ENCODE data around the gene RCAN3. TPM values are rescaled to one million over a fixed set of nuclear protein-coding genes. Genes with fewer than 3 reads are reported as not detected.

Gene RCAN3
- total and polyA plus RNA-seq, 10 of the 15 experiments (the other 5 are each of a cell fraction or from before 2014, with no cell fraction given) = 0.02 to 0.46 (median 0.06) TPM; not detected in 3

DNA sequence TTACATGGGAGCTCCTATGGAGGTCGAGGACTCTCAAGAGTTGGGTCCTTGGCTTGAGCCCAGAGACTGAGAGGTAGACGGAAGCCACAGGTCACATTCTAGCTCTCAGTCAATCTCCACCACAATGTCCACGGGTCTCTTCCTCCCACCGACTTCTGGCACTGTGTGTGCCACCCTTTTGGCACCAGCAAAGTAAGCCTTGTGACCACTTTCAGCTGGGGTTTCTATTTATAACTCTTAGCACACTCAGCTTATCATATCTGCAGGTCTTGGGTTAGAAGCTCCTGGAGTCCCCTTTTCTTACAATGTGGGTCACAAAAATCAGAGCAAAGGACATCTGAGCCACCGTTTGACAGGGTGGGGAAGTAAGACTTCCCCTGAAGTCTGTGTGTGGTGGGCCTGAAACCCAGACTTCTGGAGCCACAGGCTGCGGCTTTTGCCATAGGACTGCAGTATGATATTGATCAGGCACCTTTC lies 81.6 kb downstream of the RCAN3 start:
- Histone ChIP-seq H3K36me3 (ENCODE audit: control insufficient read depth in 2 of 2, insufficient read depth in 2 of 2, low read length in 1 of 2) (no peaks in the 10 kb centered on the region), H3K79me2 (ENCODE audit: control insufficient read depth, insufficient read depth, low read length) (no peaks in the 10 kb centered on the region), H3K9ac (ENCODE audit: control insufficient read depth, insufficient read depth, low read length) (no peak overlapping the region), H3K27me3 (replicated peaks in 1 of 2; ENCODE audit: control insufficient read depth in 2 of 2, insufficient read depth in 2 of 2, low read length in 1 of 2) (peaks cover 0 to 5% of the 10 kb centered on the region in 2 experiments; a peak in 1 of 4 replicates), H3K4me1 (ENCODE audit: control insufficient read depth, insufficient read depth, low read length) (no peaks in the 10 kb centered on the region), H4K20me1 (ENCODE audit: control insufficient read depth, insufficient read depth) (no peaks in the 10 kb centered on the region), H3K27ac (ENCODE audit: control insufficient read depth, insufficient read depth) (no peak overlapping the region), H3K4me3 (no peak overlapping the region), H2AFZ (ENCODE audit: control insufficient read depth, low read depth, low read length) (no peak overlapping the region), H3K9me3 (replicated peaks; ENCODE audit: control insufficient read depth, insufficient read depth, low read length) (no peaks in the 10 kb centered on the region), H3K4me2 (ENCODE audit: control insufficient read depth, insufficient read depth) (no peak overlapping the region)
- ChIA-PET RAD21 (ENCODE audit: unreplicated experiment) (interaction anchor here (0.7 kb wide), 1 partner anchor 46 kb away, joined by 4 read pairs; no protein-coding TSS in a partner anchor), POLR2A (interaction anchor here (0.5 kb wide), 1 partner anchor 52 kb away, joined by 3 read pairs; no protein-coding TSS in a partner anchor), SMC1A (ENCODE audit: uncharacterized antibody, unreplicated experiment) (interaction anchor here (1.1 to 1.6 kb wide), 2 partner anchors 193 to 382 kb away, joined by 3 read pairs; no protein-coding TSS in a partner anchor), CTCF (interaction anchor here (1.0 kb wide), 1 partner anchor 43 kb away, joined by 5 read pairs; no protein-coding TSS in a partner anchor)
- DNase-seq (ENCODE audit: low read depth, low spot score) (no peak), FAIRE-seq (no peak), ATAC-seq (no peak; the same call in 2 of the 3 replicates)
- in situ Hi-C loops (cut with MboI) (no loop called here), intact Hi-C loops (cut with micrococcal nuclease; ENCODE audit: unreplicated experiment) (no loop called here)
- no TSS peak for BruUV-seq (replicated peaks)
- WGBS (ENCODE audit: insufficient coverage, insufficient replicate concordance, low lambda C conversion rate, missing lambda C conversion rate) = 10% methylated on average over 6 of the region's 6 CpGs
- TF ChIP-seq RUNX3 (IDR thresholded peaks at IDR 0.05; ENCODE audit: low read length) = 0 out of 2 replicates have a peak, but pooled peaks have one; percentile 7
- TF ChIP-seq SRF (IDR thresholded peaks at IDR 0.05; ENCODE audit: low read depth in 2 of 2, low read length in 2 of 2) = no peak
- no peak for TF ChIP-seq ZNF384 (IDR thresholded peaks at IDR 0.05; ENCODE audit: borderline replicate concordance, low read depth, low read length)
- no peak for TF ChIP-seq GATAD2B (conservative IDR thresholded peaks at IDR 0.05; ENCODE audit: low read depth)

DNA sequence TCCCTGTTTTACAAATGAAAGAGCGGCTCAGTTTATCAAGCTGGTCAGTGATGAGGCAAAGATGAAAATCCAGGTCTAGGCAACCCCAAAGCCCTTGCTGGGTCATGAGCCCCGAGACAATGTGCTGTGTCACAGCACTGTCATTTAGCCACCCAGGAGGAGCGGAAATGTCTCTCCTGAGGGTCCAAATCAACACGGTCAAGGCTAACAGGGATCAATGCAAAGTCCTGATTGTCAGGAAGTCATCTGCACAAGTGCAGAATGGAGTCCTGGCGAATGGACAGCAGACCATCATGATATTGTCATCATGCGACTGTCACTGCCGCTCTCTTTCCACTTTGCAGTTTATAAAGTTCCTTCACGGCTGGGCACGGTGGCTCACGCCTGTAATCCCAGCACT lies 83.5 kb downstream of the RCAN3 start:
- FAIRE-seq (no peak), ATAC-seq (no peak), DNase-seq (ENCODE audit: low read depth, low spot score) (no peak)
- Histone ChIP-seq H3K9ac (ENCODE audit: control insufficient read depth, insufficient read depth, low read length) (no peak overlapping the region), H3K36me3 (ENCODE audit: control insufficient read depth in 2 of 2, insufficient read depth in 2 of 2, low read length in 1 of 2) (no peaks in the 10 kb centered on the region), H3K4me3 (no peak overlapping the region), H3K27ac (ENCODE audit: control insufficient read depth, insufficient read depth) (no peak overlapping the region), H3K27me3 (replicated peaks in 1 of 2; ENCODE audit: control insufficient read depth in 2 of 2, insufficient read depth in 2 of 2, low read length in 1 of 2) (peaks cover 0 to 5% of the 10 kb centered on the region in 2 experiments; a peak in 1 of 4 replicates), H3K79me2 (ENCODE audit: control insufficient read depth, insufficient read depth, low read length) (no peaks in the 10 kb centered on the region), H3K9me3 (replicated peaks; ENCODE audit: control insufficient read depth, insufficient read depth, low read length) (no peaks in the 10 kb centered on the region), H4K20me1 (ENCODE audit: control insufficient read depth, insufficient read depth) (no peaks in the 10 kb centered on the region), H3K4me2 (ENCODE audit: control insufficient read depth, insufficient read depth) (no peak overlapping the region), H3K4me1 (ENCODE audit: control insufficient read depth, insufficient read depth, low read length) (no peaks in the 10 kb centered on the region), H2AFZ (ENCODE audit: control insufficient read depth, low read depth, low read length) (no peak overlapping the region)
- intact Hi-C loops (cut with micrococcal nuclease; ENCODE audit: unreplicated experiment) = loop anchor here (5.0 kb wide), 1 partner anchor 169 kb away; the partner anchor contains the start of gene NIPAL3
- in situ Hi-C loops (cut with MboI) = no loop called here
- POLR2A ChIA-PET = interaction anchor here (0.7 kb wide), 1 partner anchor 59 kb away, joined by 4 read pairs; no protein-coding TSS in a partner anchor
- SMC1A ChIA-PET (ENCODE audit: uncharacterized antibody, unreplicated experiment) = interaction anchor here (1.4 to 1.7 kb wide), 3 partner anchors 16 to 387 kb away, joined by 3 to 8 read pairs (median 5); no protein-coding TSS in a partner anchor
- RAD21 ChIA-PET (ENCODE audit: unreplicated experiment) = interaction anchor here (0.7 to 1.8 kb wide), 3 partner anchors 177 to 384 kb away, joined by 3 to 6 read pairs (median 5); no protein-coding TSS in a partner anchor
- BruUV-seq (replicated peaks) = no TSS peak
- CTCF ChIA-PET = interaction anchor here (0.7 to 3.2 kb wide), 23 partner anchors 7 to 1344 kb away, joined by 3 to 39 read pairs (median 7); partner anchors contain the start of gene NIPAL3
- 53% methylated on average over 10 of the region's 10 CpGs for WGBS (ENCODE audit: insufficient coverage, insufficient replicate concordance, low lambda C conversion rate, missing lambda C conversion rate)
- TF ChIP-seq YBX1 (IDR thresholded peaks at IDR 0.05) (no peak), NFXL1 (IDR thresholded peaks at IDR 0.05; ENCODE audit: borderline replicate concordance) (no peak), SREBF1 (IDR thresholded peaks at IDR 0.05; ENCODE audit: low read length) (no peak), ESRRA (IDR thresholded peaks at IDR 0.05; ENCODE audit: low read length) (no peak), WRNIP1 (IDR thresholded peaks at IDR 0.05; ENCODE audit: borderline replicate concordance, low read depth, low read length) (no peak)
- TF ChIP-seq, protein P1, sequence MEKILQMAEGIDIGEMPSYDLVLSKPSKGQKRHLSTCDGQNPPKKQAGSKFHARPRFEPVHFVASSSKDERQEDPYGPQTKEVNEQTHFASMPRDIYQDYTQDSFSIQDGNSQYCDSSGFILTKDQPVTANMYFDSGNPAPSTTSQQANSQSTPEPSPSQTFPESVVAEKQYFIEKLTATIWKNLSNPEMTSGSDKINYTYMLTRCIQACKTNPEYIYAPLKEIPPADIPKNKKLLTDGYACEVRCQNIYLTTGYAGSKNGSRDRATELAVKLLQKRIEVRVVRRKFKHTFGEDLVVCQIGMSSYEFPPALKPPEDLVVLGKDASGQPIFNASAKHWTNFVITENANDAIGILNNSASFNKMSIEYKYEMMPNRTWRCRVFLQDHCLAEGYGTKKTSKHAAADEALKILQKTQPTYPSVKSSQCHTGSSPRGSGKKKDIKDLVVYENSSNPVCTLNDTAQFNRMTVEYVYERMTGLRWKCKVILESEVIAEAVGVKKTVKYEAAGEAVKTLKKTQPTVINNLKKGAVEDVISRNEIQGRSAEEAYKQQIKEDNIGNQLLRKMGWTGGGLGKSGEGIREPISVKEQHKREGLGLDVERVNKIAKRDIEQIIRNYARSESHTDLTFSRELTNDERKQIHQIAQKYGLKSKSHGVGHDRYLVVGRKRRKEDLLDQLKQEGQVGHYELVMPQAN (conservative IDR thresholded peaks at IDR 0.05) = no peak
- TF ChIP-seq, protein P2, sequence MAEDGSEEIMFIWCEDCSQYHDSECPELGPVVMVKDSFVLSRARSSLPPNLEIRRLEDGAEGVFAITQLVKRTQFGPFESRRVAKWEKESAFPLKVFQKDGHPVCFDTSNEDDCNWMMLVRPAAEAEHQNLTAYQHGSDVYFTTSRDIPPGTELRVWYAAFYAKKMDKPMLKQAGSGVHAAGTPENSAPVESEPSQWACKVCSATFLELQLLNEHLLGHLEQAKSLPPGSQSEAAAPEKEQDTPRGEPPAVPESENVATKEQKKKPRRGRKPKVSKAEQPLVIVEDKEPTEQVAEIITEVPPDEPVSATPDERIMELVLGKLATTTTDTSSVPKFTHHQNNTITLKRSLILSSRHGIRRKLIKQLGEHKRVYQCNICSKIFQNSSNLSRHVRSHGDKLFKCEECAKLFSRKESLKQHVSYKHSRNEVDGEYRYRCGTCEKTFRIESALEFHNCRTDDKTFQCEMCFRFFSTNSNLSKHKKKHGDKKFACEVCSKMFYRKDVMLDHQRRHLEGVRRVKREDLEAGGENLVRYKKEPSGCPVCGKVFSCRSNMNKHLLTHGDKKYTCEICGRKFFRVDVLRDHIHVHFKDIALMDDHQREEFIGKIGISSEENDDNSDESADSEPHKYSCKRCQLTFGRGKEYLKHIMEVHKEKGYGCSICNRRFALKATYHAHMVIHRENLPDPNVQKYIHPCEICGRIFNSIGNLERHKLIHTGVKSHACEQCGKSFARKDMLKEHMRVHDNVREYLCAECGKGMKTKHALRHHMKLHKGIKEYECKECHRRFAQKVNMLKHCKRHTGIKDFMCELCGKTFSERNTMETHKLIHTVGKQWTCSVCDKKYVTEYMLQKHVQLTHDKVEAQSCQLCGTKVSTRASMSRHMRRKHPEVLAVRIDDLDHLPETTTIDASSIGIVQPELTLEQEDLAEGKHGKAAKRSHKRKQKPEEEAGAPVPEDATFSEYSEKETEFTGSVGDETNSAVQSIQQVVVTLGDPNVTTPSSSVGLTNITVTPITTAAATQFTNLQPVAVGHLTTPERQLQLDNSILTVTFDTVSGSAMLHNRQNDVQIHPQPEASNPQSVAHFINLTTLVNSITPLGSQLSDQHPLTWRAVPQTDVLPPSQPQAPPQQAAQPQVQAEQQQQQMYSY (CRISPR knock-in tag; IDR thresholded peaks at IDR 0.05) = no peak

Data from GM12878 (cell line).